ENCODE measurements around the gene ZNF497.
A peak's percentile ranks its signal among the peaks of the same experiment; 100 is the strongest.
"Not testable (repeated sequence)": the region's sequence is repeated elsewhere in the genome, so short reads cannot be mapped to it uniquely, and the experiment has no call there.

Gene ZNF497

GRCh38 chr19:58350871-58351557 lies 11.5 kb downstream of the ZNF497 start:
- Histone ChIP-seq H3K4me3 (ENCODE audit: low read depth, low read length) (no peak overlapping the region), H3K4me1 (ENCODE audit: control insufficient read depth, insufficient read depth, low read length) (no peaks in the 10 kb centered on the region), H3K36me3 (ENCODE audit: control insufficient read depth, insufficient read depth, low read length) (no peaks in the 10 kb centered on the region), H3K27me3 (ENCODE audit: control insufficient read depth, insufficient read depth, low read length) (peaks cover 9% of the 10 kb centered on the region), H3K9me3 (ENCODE audit: control insufficient read depth, insufficient read depth, low read length) (no peaks in the 10 kb centered on the region), H3K9ac (ENCODE audit: low read depth, low read length) (no peak overlapping the region), H3K27ac (ENCODE audit: low read depth, low read length) (no peak overlapping the region)

DNA sequence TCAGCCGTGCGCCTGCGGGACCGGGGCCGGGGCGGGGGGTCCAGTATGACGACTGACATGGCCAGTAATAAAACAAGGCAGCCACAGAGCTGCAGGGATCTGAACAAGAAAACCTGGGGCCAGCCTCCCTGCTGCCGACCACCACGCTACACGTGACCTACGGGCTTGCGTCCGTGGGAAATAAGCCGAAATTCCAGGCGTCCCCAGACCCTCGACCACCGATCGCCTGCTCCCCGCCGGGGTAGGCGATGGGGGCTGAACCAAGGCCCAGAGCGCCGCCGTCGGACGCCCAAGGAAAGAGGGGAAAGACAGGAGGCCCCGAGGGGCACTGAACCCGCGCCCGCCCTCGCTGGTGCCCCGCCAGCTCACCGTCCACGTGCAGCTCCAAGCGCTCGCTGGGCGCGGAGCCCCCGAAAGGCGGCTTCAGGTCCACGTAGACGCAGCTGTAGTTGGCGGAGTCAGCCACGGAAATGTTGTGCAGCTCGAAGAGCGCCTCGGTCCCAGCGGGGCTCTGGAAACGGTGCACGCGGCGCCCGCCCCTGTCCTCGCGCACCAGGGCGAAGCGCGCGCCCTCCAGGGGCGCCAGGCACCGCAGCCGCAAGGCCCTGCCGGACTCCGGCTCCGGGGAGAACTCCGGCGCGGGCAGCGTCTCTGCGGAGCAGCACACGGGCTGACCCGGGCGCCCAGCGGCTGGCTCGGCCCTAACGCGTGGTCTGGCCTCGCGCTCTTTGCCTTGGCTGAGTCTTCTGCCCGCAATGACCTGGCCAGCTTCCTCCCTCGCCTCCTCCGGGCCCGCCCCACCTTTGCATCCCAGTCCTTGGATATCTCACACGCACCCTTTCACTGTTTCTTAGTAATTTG lies 12.3 kb downstream of the ZNF497 start:
- Histone ChIP-seq H3K36me3 (ENCODE audit: control insufficient read depth, insufficient read depth, low read length) (no peaks in the 10 kb centered on the region; the same call in 1 of the 2 replicates), H3K9me3 (ENCODE audit: control insufficient read depth, insufficient read depth, low read length) (no peaks in the 10 kb centered on the region), H3K27me3 (ENCODE audit: control insufficient read depth, insufficient read depth, low read length) (peaks cover 9% of the 10 kb centered on the region), H3K9ac (ENCODE audit: low read depth, low read length) (no peak overlapping the region), H3K4me1 (ENCODE audit: control insufficient read depth, insufficient read depth, low read length) (no peaks in the 10 kb centered on the region), H3K27ac (ENCODE audit: low read depth, low read length) (no peak overlapping the region), H3K4me3 (ENCODE audit: low read depth, low read length) (no peak overlapping the region)

DNA sequence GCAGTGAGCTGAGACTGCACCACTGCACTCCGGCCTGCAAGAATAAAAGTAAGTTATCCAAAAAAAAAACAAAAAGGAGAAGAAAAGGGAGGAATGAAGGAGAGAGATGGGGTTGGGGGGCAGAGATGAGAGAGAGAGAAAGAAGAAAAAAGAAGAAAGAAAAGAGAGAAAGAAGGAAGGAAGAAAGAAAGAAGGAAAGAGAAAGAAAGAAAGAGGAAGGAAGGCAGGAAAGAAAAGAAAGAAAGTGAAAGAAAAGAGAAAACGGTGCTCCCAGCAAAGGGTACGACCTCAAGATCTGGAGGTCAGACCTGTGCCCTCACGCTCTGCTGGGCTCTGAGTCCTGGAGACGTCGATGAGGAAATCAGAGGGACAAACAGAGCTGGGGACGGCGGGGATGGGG lies 13.0 kb downstream of the ZNF497 start:
- H3K27me3 ChIP-seq (ENCODE audit: control insufficient read depth, insufficient read depth, low read length) = peaks cover 9% of the 10 kb centered on the region
- H3K27ac ChIP-seq (ENCODE audit: low read depth, low read length) = no peak overlapping the region
- no peak overlapping the region for H3K9ac ChIP-seq (ENCODE audit: low read depth, low read length)
- H3K36me3 ChIP-seq (ENCODE audit: control insufficient read depth, insufficient read depth, low read length) = no peaks in the 10 kb centered on the region; the same call in 1 of the 2 replicates
- no peak overlapping the region for H3K4me3 ChIP-seq (ENCODE audit: low read depth, low read length)
- H3K9me3 ChIP-seq (ENCODE audit: control insufficient read depth, insufficient read depth, low read length) = no peaks in the 10 kb centered on the region
- no peaks in the 10 kb centered on the region for H3K4me1 ChIP-seq (ENCODE audit: control insufficient read depth, insufficient read depth, low read length)

- H3K4me1 ChIP-seq (ENCODE audit: control insufficient read depth, insufficient read depth, low read length); H3K27ac ChIP-seq (ENCODE audit: low read depth, low read length); H3K36me3 ChIP-seq (ENCODE audit: control insufficient read depth, insufficient read depth, low read length): not testable (repeated sequence)
Measured at GRCh38 chr19:58348080-58348479, 14.5 kb downstream of the ZNF497 start.

DNA sequence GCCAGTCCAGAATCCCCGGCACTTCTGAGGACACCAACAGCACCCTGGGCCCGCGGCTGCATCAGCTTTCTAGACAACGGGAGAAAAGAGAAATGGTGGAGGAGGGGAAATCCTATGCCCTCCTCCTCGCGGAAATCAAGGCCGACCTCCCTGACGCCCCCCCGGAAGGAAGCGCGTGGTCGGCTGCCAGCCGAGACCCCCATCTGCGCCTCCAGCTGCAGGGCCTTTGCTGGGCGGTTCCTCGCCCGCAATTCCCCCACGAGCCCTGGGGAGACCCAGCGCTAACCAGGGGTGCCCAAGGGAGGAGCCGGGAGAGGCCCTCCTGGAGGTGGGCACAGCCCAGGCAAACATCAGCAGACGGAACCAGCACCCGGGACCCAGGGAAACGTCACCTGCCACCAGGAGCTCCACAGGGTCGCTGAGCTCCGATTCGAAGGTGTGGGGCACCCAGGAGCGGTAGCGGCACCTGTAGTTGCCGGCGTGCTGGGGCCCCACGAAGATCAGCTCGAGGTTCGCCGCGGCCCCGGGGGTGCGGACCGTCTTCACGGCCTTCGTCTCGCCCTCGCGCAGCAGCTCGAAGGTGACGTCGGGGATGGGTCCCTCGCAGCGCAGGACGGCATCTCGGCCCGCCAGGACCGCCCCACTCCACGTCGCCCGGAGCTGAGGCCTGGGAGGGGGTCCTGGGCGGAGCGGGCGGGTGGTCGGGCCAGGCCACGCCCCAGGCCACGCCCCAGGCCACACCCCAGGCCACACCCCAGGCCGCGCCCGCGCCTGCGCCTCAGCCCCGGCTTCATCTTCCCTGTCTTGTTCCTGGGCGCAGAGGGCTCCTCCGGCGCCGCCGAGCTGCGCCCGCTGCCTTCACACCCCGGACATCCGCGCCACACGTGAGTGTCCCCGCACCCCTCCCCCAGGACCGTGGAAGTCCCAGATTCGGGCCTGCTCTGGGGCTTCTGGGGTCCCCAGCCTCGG lies 15.3 kb downstream of the ZNF497 start:
- H3K27me3 ChIP-seq (ENCODE audit: control insufficient read depth, insufficient read depth, low read length) = peaks cover 9% of the 10 kb centered on the region
- no peaks in the 10 kb centered on the region for H3K9me3 ChIP-seq (ENCODE audit: control insufficient read depth, insufficient read depth, low read length)
- H3K9ac ChIP-seq (ENCODE audit: low read depth, low read length) = no peak overlapping the region; the same call in 1 of the 2 replicates
- H3K27ac ChIP-seq (ENCODE audit: low read depth, low read length) = no peak overlapping the region
- no peaks in the 10 kb centered on the region for H3K4me1 ChIP-seq (ENCODE audit: control insufficient read depth, insufficient read depth, low read length)
- no peaks in the 10 kb centered on the region; the same call in 1 of the 2 replicates for H3K36me3 ChIP-seq (ENCODE audit: control insufficient read depth, insufficient read depth, low read length)
- H3K4me3 ChIP-seq (ENCODE audit: low read depth, low read length) = peak overlapping the region; percentile 92

More at GRCh38 chr19:58348080-58348479, 14.5 kb downstream of the ZNF497 start:
- H3K27me3 ChIP-seq (ENCODE audit: control insufficient read depth, insufficient read depth, low read length); H3K9me3 ChIP-seq (ENCODE audit: control insufficient read depth, insufficient read depth, low read length); H3K9ac ChIP-seq (ENCODE audit: low read depth, low read length): not testable (repeated sequence)
- peak overlapping the region; percentile 92 for H3K4me3 ChIP-seq (ENCODE audit: low read depth, low read length)

DNA sequence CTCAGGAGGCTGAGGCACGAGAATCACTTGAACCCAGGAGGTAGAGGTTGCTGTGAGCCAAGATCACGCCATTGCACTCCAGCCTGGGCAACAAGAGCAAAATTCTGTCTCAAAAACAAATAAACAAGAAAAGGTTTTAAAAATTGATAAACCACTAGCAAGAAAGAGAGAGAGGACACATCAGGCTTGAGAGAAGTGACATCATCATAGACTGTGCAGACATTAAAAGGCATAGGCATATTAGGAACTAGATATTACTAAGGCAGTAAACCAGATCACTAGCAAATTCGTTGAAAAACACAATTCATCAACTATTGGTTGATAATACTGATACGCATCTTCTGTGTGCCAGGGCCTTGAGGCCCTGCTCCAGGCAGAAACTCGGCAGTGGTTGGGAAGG lies 17.0 kb downstream of the ZNF497 start:
- H3K27ac ChIP-seq (ENCODE audit: low read depth, low read length) = no peak overlapping the region
- H3K9ac ChIP-seq (ENCODE audit: low read depth, low read length) = no peak overlapping the region
- no peak overlapping the region for H3K4me3 ChIP-seq (ENCODE audit: low read depth, low read length)
- H3K9me3 ChIP-seq (ENCODE audit: control insufficient read depth, insufficient read depth, low read length) = no peaks in the 10 kb centered on the region
- no peaks in the 10 kb centered on the region for H3K4me1 ChIP-seq (ENCODE audit: control insufficient read depth, insufficient read depth, low read length)
- peaks cover 9% of the 10 kb centered on the region for H3K27me3 ChIP-seq (ENCODE audit: control insufficient read depth, insufficient read depth, low read length)
- H3K36me3 ChIP-seq (ENCODE audit: control insufficient read depth, insufficient read depth, low read length) = no peaks in the 10 kb centered on the region; the same call in 1 of the 2 replicates

GRCh38 chr19:58338825-58339558 lies 23.6 kb downstream of the ZNF497 start:
- no peak overlapping the region for H3K27ac ChIP-seq (ENCODE audit: low read depth, low read length)
- H3K27me3 ChIP-seq (ENCODE audit: control insufficient read depth, insufficient read depth, low read length) = no peaks in the 10 kb centered on the region
- H3K4me1 ChIP-seq (ENCODE audit: control insufficient read depth, insufficient read depth, low read length) = no peaks in the 10 kb centered on the region
- peaks cover 10% of the 10 kb centered on the region; the same call in 1 of the 2 replicates for H3K36me3 ChIP-seq (ENCODE audit: control insufficient read depth, insufficient read depth, low read length)
- H3K9me3 ChIP-seq (ENCODE audit: control insufficient read depth, insufficient read depth, low read length) = no peaks in the 10 kb centered on the region
- H3K4me3 ChIP-seq (ENCODE audit: low read depth, low read length) = no peak overlapping the region
- H3K9ac ChIP-seq (ENCODE audit: low read depth, low read length) = no peak overlapping the region

DNA sequence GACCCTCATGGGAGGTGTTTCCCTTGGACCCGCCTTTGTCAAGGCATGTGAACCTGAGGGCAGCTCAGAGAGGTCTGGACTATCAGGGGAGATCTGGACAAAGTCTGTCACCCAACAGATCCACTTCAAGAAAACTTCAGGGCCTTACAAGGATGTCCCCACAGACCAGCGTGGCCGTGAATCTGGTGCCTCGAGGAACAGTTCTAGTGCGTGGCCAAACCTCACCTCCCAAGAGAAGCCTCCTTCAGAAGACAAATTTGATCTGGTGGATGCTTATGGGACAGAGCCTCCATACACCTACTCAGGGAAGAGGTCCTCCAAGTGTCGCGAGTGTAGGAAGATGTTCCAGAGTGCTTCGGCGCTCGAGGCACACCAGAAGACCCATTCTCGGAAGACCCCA lies 24.2 kb downstream of the ZNF497 start:
- Histone ChIP-seq H3K9ac (ENCODE audit: low read depth, low read length) (no peak overlapping the region), H3K27me3 (ENCODE audit: control insufficient read depth, insufficient read depth, low read length) (no peaks in the 10 kb centered on the region), H3K27ac (ENCODE audit: low read depth, low read length) (no peak overlapping the region), H3K9me3 (ENCODE audit: control insufficient read depth, insufficient read depth, low read length) (no peaks in the 10 kb centered on the region), H3K4me3 (ENCODE audit: low read depth, low read length) (no peak overlapping the region), H3K4me1 (ENCODE audit: control insufficient read depth, insufficient read depth, low read length) (no peaks in the 10 kb centered on the region), H3K36me3 (ENCODE audit: control insufficient read depth, insufficient read depth, low read length) (peaks cover 10% of the 10 kb centered on the region; the same call in 1 of the 2 replicates)

DNA sequence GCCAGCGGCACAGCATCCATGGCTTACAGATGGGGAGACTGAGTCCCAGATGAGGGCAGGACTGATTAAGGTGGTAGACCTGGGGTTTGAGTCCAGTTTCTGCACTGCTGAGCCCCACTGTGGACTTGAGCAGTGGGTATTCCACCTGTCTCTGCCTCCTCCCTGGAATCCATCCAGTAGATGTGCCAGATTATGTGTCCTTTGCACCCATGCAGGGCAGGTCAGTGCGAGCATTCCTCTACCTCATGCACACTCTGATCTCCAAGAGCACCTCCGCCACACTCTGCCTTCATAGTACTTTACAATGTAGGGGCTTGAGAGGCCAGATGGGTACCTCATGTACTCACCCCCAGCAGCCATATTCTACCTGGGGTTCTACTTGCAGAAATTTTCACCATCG lies 25.7 kb downstream of the ZNF497 start:
- H3K9ac ChIP-seq (ENCODE audit: low read depth, low read length) = no peak overlapping the region
- no peak overlapping the region for H3K27ac ChIP-seq (ENCODE audit: low read depth, low read length)
- no peak overlapping the region for H3K4me3 ChIP-seq (ENCODE audit: low read depth, low read length)
- H3K27me3 ChIP-seq (ENCODE audit: control insufficient read depth, insufficient read depth, low read length) = no peaks in the 10 kb centered on the region
- H3K36me3 ChIP-seq (ENCODE audit: control insufficient read depth, insufficient read depth, low read length) = peaks cover 10% of the 10 kb centered on the region; the same call in 1 of the 2 replicates
- no peaks in the 10 kb centered on the region for H3K9me3 ChIP-seq (ENCODE audit: control insufficient read depth, insufficient read depth, low read length)
- H3K4me1 ChIP-seq (ENCODE audit: control insufficient read depth, insufficient read depth, low read length) = no peaks in the 10 kb centered on the region

DNA sequence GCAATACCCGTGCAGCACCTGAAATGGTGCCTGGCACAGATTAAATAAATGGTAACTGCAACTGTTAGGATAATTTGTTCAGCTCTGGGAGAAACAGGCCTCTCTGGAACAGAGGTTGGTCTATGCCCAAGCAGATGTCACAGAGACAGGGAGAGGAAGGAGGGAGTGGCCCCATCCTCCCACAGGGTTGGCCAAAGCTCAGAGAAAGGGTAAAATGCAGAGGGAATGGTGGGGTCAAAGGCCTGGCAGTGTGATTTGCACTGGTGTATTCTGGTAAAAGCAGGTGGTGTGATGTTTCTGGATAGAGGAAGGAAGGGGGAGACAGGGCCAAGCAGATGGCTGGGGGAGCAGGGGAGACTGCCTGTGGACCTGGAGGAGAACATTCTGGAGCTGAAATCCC lies 26.3 kb downstream of the ZNF497 start:
- H3K4me1 ChIP-seq (ENCODE audit: control insufficient read depth, insufficient read depth, low read length) = no peaks in the 10 kb centered on the region
- H3K9ac ChIP-seq (ENCODE audit: low read depth, low read length) = no peak overlapping the region
- no peak overlapping the region for H3K4me3 ChIP-seq (ENCODE audit: low read depth, low read length)
- no peak overlapping the region for H3K27ac ChIP-seq (ENCODE audit: low read depth, low read length)
- no peaks in the 10 kb centered on the region for H3K9me3 ChIP-seq (ENCODE audit: control insufficient read depth, insufficient read depth, low read length)
- H3K27me3 ChIP-seq (ENCODE audit: control insufficient read depth, insufficient read depth, low read length) = no peaks in the 10 kb centered on the region
- H3K36me3 ChIP-seq (ENCODE audit: control insufficient read depth, insufficient read depth, low read length) = peaks cover 10% of the 10 kb centered on the region; the same call in 1 of the 2 replicates
